Measurements from ENCODE around the gene POU2F3.

POU2F3 gene

GRCh38 chr11:120289426-120289825 lies 49.5 kb downstream of the POU2F3 start:
- no peak for DNase-seq

- no peak for DNase-seq
These were observed 51.0 kb downstream of the POU2F3 start for GRCh38 chr11:120290956-120291355.

GRCh38 chr11:120293038-120293800 lies 53.3 kb downstream of the POU2F3 start:
- no peak for DNase-seq

- DNase-seq, result no peak
These were observed 54.2 kb downstream of the POU2F3 start for GRCh38 chr11:120294096-120294495.

- no peak for DNase-seq
These were observed 55.2 kb downstream of the POU2F3 start for GRCh38 chr11:120295099-120295498.

- no peak for DNase-seq
These were observed 56.6 kb downstream of the POU2F3 start for GRCh38 chr11:120296554-120296953.

GRCh38 chr11:120298461-120298860 lies 58.5 kb downstream of the POU2F3 start:
- DNase-seq, result no peak

- DNase-seq, result no peak
These were observed 62.3 kb downstream of the POU2F3 start for GRCh38 chr11:120302001-120302805.

GRCh38 chr11:120303004-120303637 lies 63.2 kb downstream of the POU2F3 start:
- DNase-seq, result peak; percentile 56

GRCh38 chr11:120304526-120304925 lies 64.6 kb downstream of the POU2F3 start:
- no peak for DNase-seq

GRCh38 chr11:120305286-120305685 lies 65.3 kb downstream of the POU2F3 start:
- no peak for DNase-seq

GRCh38 chr11:120306519-120307242 lies 66.7 kb downstream of the POU2F3 start:
- no peak for DNase-seq

- no peak for DNase-seq
These were observed 67.5 kb downstream of the POU2F3 start for GRCh38 chr11:120307476-120307875.

- no peak for DNase-seq
These were observed 68.1 kb downstream of the POU2F3 start for GRCh38 chr11:120308081-120308480.

GRCh38 chr11:120310870-120311269 lies 70.9 kb downstream of the POU2F3 start:
- no peak for DNase-seq

GRCh38 chr11:120314861-120315260 lies 74.9 kb downstream of the POU2F3 start:
- no peak for DNase-seq

GRCh38 chr11:120316880-120317688 lies 77.1 kb downstream of the POU2F3 start:
- no peak for DNase-seq

GRCh38 chr11:120317689-120318480 lies 77.9 kb downstream of the POU2F3 start:
- DNase-seq, result no peak

- no peak for DNase-seq
These were observed 79.0 kb downstream of the POU2F3 start for GRCh38 chr11:120318906-120319305.

- no peak for DNase-seq
These were observed 85.2 kb downstream of the POU2F3 start, which contains the start of gene TLCD5 for GRCh38 chr11:120324932-120325810. Gene TLCD5, plus strand, starts transcription at chr11:120325299. Its CDS starts 2,143 bp downstream, at chr11:120327442.
